Activated CD8-positive, alpha-beta T cell treated with anti-CD3 and anti-CD28 coated beads for 36 hours (primary cell): ENCODE data around the gene AHCYL1. TPM values are rescaled to one million over a fixed set of nuclear protein-coding genes. Genes with fewer than 3 reads are reported as not detected.

ENCODE experiments used
- ATAC-seq: fragments of 200-7000 bp; cut with Tn5 transposase; one replicate; pipeline ENCODE4 v1.10.0; 2021; ENCODE audit warnings: mild to moderate bottlenecking, moderate library complexity
- CTCF ChIA-PET: fragments of 350-600 bp; sonication (Branson Sonifier 250); formaldehyde crosslinking; loops from one replicate; lab custom pipeline; 2021; ENCODE audit warnings: antibody characterized with exemption; lab: Charles Lee
- POLR2A ChIA-PET: fragments of 350-600 bp; sonication (Branson Sonifier 250); formaldehyde crosslinking; loops from one replicate; lab custom pipeline; 2021; ENCODE audit warnings: antibody characterized with exemption; lab: Charles Lee
- DNase-seq: peaks from one replicate; pipeline ENCODE4 v3.0.0-alpha.2; 2020
- H3K27ac Mint-ChIP-seq: one replicate; pipeline ENCODE4 v1.8.0; 2021; ENCODE audit warnings: mild to moderate bottlenecking, mixed read lengths
- H3K27me3 Mint-ChIP-seq: one replicate; pipeline ENCODE4 v1.8.0; 2021; ENCODE audit warnings: mixed read lengths
- H3K36me3 Mint-ChIP-seq: one replicate; pipeline ENCODE4 v1.8.0; 2021; ENCODE audit warnings: low read depth, mixed read lengths
- H3K4me1 Mint-ChIP-seq: one replicate; pipeline ENCODE4 v1.8.0; 2021; ENCODE audit warnings: low read depth, mixed read lengths
- H3K4me3 Mint-ChIP-seq: one replicate; pipeline ENCODE4 v1.8.0; 2021; ENCODE audit warnings: mild to moderate bottlenecking, moderate library complexity, mixed read lengths
- H3K9me3 Mint-ChIP-seq: one replicate; pipeline ENCODE4 v1.8.0; 2021; ENCODE audit warnings: mixed read lengths
- intact Hi-C: fragments of 100-400 bp; cut with micrococcal nuclease; formaldehyde crosslinking; loops from one replicate; pipeline ENCODE4 v1.10.0; 2022
- total RNA-seq, 2 experiments: library from RNA; stranded (reverse); gene quantifications; one replicate each; pipeline ENCODE4 v1.2.3, GENCODE V29; 2021
- TF ChIP-seq, protein P1 (sequence below): fragments of 200-600 bp; IDR thresholded peaks from one replicate; pipeline ENCODE4 v1.8.0; 2022; ENCODE audit warnings: antibody characterized with exemption, mild to moderate bottlenecking

Gene AHCYL1
- total RNA-seq, 2 experiments from 2014 or later: 77.8 to 79.1 TPM

DNA sequence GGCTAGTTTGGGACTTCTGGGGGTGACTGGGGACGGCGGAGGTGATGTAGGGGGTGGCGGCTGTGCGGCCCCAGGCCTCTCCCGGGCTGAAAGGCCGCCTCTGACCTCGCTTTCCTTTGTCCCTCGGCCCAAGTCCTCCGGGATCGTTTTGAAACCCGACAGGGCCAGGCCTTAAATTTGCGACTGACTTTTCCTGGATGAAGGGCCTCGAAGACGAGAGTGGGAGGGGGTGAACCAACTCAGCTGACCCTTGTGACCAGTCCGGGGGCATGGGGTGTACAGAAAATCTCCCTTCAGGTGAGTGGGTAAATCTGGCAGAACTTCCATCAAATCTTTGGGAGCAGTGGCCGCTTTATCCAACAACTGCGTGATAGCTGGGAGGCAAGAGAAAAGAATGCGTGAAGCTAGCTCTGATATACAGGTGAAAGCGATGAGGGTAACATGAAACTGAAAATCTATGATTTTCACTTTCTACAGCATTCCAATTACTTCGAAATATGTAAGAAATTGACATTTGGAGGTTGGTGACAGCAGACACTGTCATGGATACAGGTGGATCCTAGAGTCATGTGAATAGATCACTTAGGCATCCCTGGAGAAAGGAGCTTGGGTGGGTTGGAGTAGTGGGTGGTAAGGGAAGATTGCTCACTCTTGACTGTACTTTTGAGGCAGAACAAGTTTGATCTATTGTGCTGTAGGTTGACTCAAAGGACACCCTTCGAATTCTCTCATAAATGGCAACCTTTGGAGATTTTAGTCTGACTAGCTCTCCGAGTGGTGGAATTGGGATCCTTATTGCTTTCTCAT lies 885 bp downstream of the AHCYL1 start:
- TF ChIP-seq, protein P1, sequence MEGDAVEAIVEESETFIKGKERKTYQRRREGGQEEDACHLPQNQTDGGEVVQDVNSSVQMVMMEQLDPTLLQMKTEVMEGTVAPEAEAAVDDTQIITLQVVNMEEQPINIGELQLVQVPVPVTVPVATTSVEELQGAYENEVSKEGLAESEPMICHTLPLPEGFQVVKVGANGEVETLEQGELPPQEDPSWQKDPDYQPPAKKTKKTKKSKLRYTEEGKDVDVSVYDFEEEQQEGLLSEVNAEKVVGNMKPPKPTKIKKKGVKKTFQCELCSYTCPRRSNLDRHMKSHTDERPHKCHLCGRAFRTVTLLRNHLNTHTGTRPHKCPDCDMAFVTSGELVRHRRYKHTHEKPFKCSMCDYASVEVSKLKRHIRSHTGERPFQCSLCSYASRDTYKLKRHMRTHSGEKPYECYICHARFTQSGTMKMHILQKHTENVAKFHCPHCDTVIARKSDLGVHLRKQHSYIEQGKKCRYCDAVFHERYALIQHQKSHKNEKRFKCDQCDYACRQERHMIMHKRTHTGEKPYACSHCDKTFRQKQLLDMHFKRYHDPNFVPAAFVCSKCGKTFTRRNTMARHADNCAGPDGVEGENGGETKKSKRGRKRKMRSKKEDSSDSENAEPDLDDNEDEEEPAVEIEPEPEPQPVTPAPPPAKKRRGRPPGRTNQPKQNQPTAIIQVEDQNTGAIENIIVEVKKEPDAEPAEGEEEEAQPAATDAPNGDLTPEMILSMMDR: no peak
- no peak for ATAC-seq
- DNase-seq: peak; percentile 19

DNA sequence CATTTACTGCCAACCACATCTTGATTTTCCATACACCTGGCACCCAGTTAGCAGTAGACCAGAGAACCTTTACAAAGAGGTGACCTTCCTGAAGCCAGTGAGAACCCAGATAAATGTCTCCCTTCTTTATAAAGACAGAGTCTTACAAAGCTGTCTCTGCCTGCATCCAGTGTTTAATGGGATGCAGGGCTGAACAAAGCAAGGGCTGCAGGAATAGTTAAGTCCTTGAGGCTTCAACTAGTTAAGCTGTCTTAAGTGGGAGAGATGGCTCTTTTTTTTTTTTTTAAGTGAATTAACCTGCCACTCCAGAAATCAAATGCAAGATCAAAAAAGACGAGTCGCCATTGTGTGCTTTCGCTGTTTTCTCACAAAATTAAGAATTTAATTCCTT lies 1.5 kb downstream of the AHCYL1 start:
- Mint-ChIP-seq H3K9me3 (no peaks in the 10 kb centered on the region), H3K36me3 (peaks cover 17% of the 10 kb centered on the region), H3K27ac (peak overlapping the region; percentile 98), H3K4me3 (peak overlapping the region; percentile 98), H3K27me3 (no peaks in the 10 kb centered on the region), H3K4me1 (peaks cover 41% of the 10 kb centered on the region)
- CTCF ChIA-PET: interaction anchor here (1.0 to 18.3 kb wide), 15 partner anchors 8 to 492 kb away, joined by 3 to 745 read pairs (median 19); partner anchors contain the start of genes CYB561D1, GNAI3 and STRIP1
- POLR2A ChIA-PET: interaction anchor here (0.6 to 5.6 kb wide), 10 partner anchors 16 to 335 kb away, joined by 3 to 45 read pairs (median 9); partner anchors contain the start of gene STRIP1
- ATAC-seq (no peak), DNase-seq (no peak)
- TF ChIP-seq, protein P1: no peak
- intact Hi-C loops: loop anchor here (5.0 kb wide), 1 partner anchor 439 kb away; the partner anchor contains the start of gene GNAI3

More for the DNA sequence above, 885 bp downstream of the AHCYL1 start:
- no peaks in the 10 kb centered on the region for H3K9me3 Mint-ChIP-seq
- ChIA-PET CTCF (interaction anchor here (0.6 to 18.3 kb wide), 63 partner anchors 8 to 491 kb away, joined by 3 to 745 read pairs (median 8); partner anchors contain the start of genes AMPD2, CYB561D1, GNAI3 and GNAT2), POLR2A (interaction anchor here (0.6 to 5.6 kb wide), 17 partner anchors 17 to 439 kb away, joined by 3 to 45 read pairs (median 6); partner anchors contain the start of genes GNAI3 and STRIP1)
- H3K36me3 Mint-ChIP-seq: peaks cover 17% of the 10 kb centered on the region
- H3K4me3 Mint-ChIP-seq: peak overlapping the region; percentile 98
- H3K4me1 Mint-ChIP-seq: peaks cover 37% of the 10 kb centered on the region
- no peaks in the 10 kb centered on the region for H3K27me3 Mint-ChIP-seq
- peak overlapping the region; percentile 98 for H3K27ac Mint-ChIP-seq
- intact Hi-C loops: loop anchor here (5.0 kb wide), 1 partner anchor 438 kb away; the partner anchor contains the start of gene GNAI3

DNA sequence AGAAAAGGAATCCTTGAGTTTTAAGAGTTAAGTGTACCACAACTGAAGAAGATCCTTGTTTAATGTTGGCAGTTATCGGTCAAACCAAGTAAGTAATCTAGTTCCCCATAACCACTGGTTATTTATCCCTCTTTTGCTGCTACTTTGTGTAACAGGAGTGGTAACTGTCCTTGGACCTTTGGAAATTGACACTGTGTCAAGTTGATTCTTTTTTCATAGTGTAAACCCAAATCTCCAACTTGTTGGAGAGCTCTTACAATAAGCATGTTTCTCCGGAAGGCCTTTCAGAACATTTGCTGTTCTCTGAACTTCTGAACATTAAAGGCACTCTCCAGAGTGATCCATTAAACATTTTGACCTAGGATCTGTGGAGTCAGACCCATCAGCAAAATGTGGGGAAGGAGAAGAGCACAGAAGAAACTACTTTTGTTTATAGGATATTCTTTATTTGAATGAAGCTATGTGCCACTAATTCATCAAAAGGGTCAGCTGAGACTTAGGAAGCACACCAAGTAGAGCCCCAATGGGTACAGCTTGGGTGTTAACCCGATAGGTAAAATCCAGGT lies 3.9 kb downstream of the AHCYL1 start:
- DNase-seq: no peak
- no peak for ATAC-seq
- intact Hi-C loops: loop anchor here (5.0 kb wide), 1 partner anchor 441 kb away; the partner anchor contains the start of gene GNAI3
- Mint-ChIP-seq H3K4me3 (no peak overlapping the region), H3K4me1 (peaks cover 47% of the 10 kb centered on the region), H3K27ac (no peak overlapping the region), H3K36me3 (peaks cover 17% of the 10 kb centered on the region), H3K9me3 (no peaks in the 10 kb centered on the region), H3K27me3 (no peaks in the 10 kb centered on the region)
- POLR2A ChIA-PET: interaction anchor here (1.0 to 1.7 kb wide), 3 partner anchors 73 to 333 kb away, joined by 3 to 4 read pairs (median 3); no protein-coding TSS in a partner anchor
- CTCF ChIA-PET: interaction anchor here (1.3 to 18.3 kb wide), 3 partner anchors 41 to 348 kb away, joined by 5 to 745 read pairs (median 6); no protein-coding TSS in a partner anchor
- TF ChIP-seq, protein P1: no peak

DNA sequence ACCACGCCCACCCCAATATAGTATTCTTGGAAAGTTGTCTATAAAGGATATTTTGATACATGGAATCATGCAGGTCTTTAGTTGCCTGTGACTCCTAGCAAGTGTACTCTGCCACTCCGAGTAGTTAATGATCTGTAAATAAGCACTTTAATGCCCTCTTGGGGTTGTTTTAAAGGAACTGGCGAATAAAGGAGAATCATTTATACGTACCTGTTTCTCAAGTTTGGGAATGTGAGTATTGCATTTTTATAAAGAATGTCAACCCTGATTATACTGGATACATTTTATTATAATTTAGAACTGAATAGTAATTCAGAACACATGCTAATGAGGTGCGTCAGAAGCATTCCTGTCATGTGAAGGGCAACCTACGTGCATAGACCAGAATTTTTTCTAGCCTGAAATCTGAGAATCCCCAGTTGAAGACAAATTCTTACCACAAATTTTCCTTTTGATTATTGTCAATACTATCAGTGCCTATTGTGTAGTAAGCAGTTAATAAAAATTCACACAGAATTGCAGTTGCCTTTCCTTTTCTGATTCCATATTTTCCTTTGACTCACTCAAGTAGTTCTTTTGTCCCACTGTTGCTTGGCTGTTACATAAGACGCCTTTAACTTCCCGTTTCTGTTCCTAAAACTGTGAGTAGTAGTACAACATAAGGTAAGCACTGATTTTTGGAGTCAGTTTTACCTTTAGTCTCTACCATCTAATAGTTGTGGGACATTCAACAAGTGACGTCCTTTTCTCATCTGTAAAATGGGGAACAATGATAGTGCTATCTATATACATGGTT lies 5.1 kb downstream of the AHCYL1 start:
- ATAC-seq (no peak), DNase-seq (no peak)
- Mint-ChIP-seq H3K4me1 (peaks cover 51% of the 10 kb centered on the region), H3K4me3 (no peak overlapping the region), H3K27me3 (no peaks in the 10 kb centered on the region), H3K27ac (no peak overlapping the region), H3K36me3 (peaks cover 15% of the 10 kb centered on the region), H3K9me3 (no peaks in the 10 kb centered on the region)
- ChIA-PET POLR2A (interaction anchor here (1.0 to 1.7 kb wide), 2 partner anchors 74 to 199 kb away, joined by 3 to 4 read pairs; no protein-coding TSS in a partner anchor), CTCF (interaction anchor here (1.0 to 18.3 kb wide), 3 partner anchors 9 to 208 kb away, joined by 3 to 745 read pairs (median 3); no protein-coding TSS in a partner anchor)
- TF ChIP-seq, protein P1: no peak
- intact Hi-C loops: loop anchor here (5.0 kb wide), 1 partner anchor 442 kb away; the partner anchor contains the start of gene GNAI3
